ENCODE measurements around the gene TRIO.

DNA sequence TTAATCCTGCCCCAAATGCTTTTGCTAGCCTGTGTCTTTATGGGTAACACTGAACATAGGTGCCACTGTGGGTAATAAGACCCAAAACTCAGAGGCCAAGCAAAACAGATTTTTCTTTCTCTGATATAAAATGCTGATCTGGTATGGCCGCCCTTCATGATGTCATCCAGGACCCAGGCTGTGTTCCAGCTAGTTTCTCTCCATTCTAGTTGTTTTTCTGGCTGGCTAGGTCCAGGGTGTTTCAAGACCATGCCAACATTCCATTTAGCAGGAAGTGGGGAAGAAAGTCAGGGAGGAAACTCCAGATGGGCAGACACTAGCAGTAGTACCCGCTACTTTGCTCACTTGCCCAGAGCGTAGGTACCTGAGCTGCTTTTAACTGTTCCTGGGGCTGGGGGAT, 254.6 kb downstream of the TRIO start:
- no peak for TF ChIP-seq FOXP2 (optimal IDR thresholded peaks at IDR 0.05; ENCODE audit: borderline replicate concordance, extremely low read depth, extremely low read length, insufficient read depth)
- TF ChIP-seq, protein P1, sequence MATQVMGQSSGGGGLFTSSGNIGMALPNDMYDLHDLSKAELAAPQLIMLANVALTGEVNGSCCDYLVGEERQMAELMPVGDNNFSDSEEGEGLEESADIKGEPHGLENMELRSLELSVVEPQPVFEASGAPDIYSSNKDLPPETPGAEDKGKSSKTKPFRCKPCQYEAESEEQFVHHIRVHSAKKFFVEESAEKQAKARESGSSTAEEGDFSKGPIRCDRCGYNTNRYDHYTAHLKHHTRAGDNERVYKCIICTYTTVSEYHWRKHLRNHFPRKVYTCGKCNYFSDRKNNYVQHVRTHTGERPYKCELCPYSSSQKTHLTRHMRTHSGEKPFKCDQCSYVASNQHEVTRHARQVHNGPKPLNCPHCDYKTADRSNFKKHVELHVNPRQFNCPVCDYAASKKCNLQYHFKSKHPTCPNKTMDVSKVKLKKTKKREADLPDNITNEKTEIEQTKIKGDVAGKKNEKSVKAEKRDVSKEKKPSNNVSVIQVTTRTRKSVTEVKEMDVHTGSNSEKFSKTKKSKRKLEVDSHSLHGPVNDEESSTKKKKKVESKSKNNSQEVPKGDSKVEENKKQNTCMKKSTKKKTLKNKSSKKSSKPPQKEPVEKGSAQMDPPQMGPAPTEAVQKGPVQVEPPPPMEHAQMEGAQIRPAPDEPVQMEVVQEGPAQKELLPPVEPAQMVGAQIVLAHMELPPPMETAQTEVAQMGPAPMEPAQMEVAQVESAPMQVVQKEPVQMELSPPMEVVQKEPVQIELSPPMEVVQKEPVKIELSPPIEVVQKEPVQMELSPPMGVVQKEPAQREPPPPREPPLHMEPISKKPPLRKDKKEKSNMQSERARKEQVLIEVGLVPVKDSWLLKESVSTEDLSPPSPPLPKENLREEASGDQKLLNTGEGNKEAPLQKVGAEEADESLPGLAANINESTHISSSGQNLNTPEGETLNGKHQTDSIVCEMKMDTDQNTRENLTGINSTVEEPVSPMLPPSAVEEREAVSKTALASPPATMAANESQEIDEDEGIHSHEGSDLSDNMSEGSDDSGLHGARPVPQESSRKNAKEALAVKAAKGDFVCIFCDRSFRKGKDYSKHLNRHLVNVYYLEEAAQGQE (IDR thresholded peaks at IDR 0.05; ENCODE audit: insufficient read depth in 1 of 2, low read depth in 2 of 2, low read length in 2 of 2): no peak
- no peak for TF ChIP-seq TAF1 (IDR thresholded peaks at IDR 0.05; ENCODE audit: borderline replicate concordance, insufficient read depth, low read length)

All from PFSK-1 (cell line).